ENCODE data around the gene MT2A. TPM values are rescaled to one million over a fixed set of nuclear protein-coding genes. Genes with fewer than 3 reads are reported as not detected.

Gene MT2A
- total and polyA plus RNA-seq, 7 donors: 342 to 11,565 (median 2,887) TPM

DNA sequence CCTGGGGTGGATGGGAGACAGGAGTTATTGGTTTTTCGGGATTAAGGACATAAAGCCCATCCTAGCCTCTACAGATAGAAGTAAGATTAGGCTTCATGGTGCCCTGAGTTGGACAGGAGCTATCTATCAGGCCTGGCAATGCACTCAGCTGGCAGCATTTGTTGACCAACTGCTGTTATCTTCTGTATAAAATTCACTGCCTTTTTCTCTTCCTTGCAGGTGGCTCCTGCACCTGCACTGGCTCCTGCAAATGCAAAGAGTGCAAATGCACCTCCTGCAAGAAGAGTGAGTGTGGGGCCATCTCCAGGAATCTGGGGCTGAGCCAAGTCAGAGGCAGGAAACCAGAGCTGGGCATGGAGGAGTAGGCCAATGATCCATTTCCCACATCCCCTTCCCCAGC lies 30.7 kb downstream of the MT2A start:
- Histone ChIP-seq H3K27me3 (ENCODE audit: insufficient read depth in 3 of 3, low read length in 2 of 3) (peaks cover 0 to 2% (median 0%) of the 10 kb centered on the region in 3 donors), H3K4me3 (no peak overlapping the region), H3K27ac (no peak overlapping the region), H3K4me1 (peaks cover 10% of the 10 kb centered on the region), H3K9me3 (no peaks in the 10 kb centered on the region), H3K36me3 (ENCODE audit: insufficient read depth in 1 of 2, low read depth in 1 of 2) (no peaks in the 10 kb centered on the region)
- 52 to 71% (median 54%) methylated on average over 1 of the region's 1 CpG for WGBS, 3 donors
- TF ChIP-seq, protein P1, sequence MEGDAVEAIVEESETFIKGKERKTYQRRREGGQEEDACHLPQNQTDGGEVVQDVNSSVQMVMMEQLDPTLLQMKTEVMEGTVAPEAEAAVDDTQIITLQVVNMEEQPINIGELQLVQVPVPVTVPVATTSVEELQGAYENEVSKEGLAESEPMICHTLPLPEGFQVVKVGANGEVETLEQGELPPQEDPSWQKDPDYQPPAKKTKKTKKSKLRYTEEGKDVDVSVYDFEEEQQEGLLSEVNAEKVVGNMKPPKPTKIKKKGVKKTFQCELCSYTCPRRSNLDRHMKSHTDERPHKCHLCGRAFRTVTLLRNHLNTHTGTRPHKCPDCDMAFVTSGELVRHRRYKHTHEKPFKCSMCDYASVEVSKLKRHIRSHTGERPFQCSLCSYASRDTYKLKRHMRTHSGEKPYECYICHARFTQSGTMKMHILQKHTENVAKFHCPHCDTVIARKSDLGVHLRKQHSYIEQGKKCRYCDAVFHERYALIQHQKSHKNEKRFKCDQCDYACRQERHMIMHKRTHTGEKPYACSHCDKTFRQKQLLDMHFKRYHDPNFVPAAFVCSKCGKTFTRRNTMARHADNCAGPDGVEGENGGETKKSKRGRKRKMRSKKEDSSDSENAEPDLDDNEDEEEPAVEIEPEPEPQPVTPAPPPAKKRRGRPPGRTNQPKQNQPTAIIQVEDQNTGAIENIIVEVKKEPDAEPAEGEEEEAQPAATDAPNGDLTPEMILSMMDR (IDR thresholded peaks at IDR 0.05): no peak
- ATAC-seq (no peak), DNase-seq (no peak)
- intact Hi-C loops (cut with DNase I): loop anchor here in 1 of 2 donors (5.0 kb wide), 1 partner anchor 37 kb away; no protein-coding TSS in a partner anchor

DNA sequence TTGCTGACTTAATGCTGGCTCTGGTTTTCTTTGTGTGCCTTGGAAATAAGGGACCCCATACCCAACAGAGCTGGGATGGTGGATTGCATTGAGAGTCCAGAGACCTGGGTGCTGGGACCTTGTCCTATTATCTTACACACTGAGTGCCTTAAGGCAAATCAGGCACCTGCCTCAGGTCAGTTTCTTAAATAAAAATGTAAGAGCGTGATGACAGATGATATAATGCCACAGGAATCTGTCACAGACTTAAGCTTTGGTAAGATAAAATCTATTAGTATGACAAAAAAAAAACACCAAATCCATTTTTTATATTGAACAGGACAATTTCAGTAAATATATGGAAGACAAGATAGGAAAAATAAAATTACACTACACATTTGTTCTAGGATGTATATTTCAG lies 31.7 kb downstream of the MT2A start:
- Histone ChIP-seq H3K4me3 (no peak overlapping the region), H3K27ac (no peak overlapping the region), H3K36me3 (ENCODE audit: insufficient read depth in 1 of 2, low read depth in 1 of 2) (no peaks in the 10 kb centered on the region), H3K27me3 (ENCODE audit: insufficient read depth in 3 of 3, low read length in 2 of 3) (peaks cover 0 to 2% (median 0%) of the 10 kb centered on the region in 3 donors), H3K9me3 (no peaks in the 10 kb centered on the region), H3K4me1 (peaks cover 10% of the 10 kb centered on the region)
- WGBS, 3 donors: 89 to 90% (median 90%) methylated on average over 1 of the region's 1 CpG
- no peak for DNase-seq
- intact Hi-C loops (cut with DNase I): loop anchor here in 1 of 2 donors (5.0 kb wide), 1 partner anchor 38 kb away; no protein-coding TSS in a partner anchor
- TF ChIP-seq, protein P1 (IDR thresholded peaks at IDR 0.05): no peak
- no peak for ATAC-seq

DNA sequence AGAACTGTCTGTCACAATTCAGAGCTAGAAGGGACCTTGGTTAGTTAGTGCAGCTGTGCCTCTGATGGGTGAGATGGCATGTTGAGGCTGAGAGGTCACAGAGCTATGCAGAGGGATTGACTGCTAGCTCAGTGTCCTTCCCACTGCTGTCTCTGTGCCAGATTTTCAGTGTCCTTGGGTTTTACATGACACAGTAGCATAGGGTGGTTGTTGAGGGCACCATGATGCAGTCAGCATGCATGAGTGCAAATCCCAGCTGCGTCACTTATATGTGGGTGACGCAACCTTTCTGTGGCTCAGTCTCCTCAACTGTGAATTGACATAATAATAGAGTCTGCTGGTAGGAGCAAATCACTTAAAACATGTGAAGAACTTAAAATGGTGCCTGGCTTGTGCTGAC lies 32.8 kb downstream of the MT2A start:
- DNase-seq: no peak
- no peak overlapping the region for H3K4me3 ChIP-seq
- TF ChIP-seq, protein P1 (IDR thresholded peaks at IDR 0.05): no peak
- H3K27ac ChIP-seq: no peak overlapping the region
- no peaks in the 10 kb centered on the region for H3K9me3 ChIP-seq
- no peaks in the 10 kb centered on the region for H3K27me3 ChIP-seq (ENCODE audit: insufficient read depth in 3 of 3, low read length in 2 of 3)
- H3K4me1 ChIP-seq: peaks cover 10% of the 10 kb centered on the region
- no peaks in the 10 kb centered on the region for H3K36me3 ChIP-seq (ENCODE audit: insufficient read depth in 1 of 2, low read depth in 1 of 2)
- ATAC-seq: no peak
- WGBS, 3 donors: 95 to 96% (median 96%) methylated on average over 2 of the region's 2 CpGs
- intact Hi-C loops (cut with DNase I): loop anchor here in 1 of 2 donors (5.0 kb wide), 1 partner anchor 39 kb away; no protein-coding TSS in a partner anchor

DNA sequence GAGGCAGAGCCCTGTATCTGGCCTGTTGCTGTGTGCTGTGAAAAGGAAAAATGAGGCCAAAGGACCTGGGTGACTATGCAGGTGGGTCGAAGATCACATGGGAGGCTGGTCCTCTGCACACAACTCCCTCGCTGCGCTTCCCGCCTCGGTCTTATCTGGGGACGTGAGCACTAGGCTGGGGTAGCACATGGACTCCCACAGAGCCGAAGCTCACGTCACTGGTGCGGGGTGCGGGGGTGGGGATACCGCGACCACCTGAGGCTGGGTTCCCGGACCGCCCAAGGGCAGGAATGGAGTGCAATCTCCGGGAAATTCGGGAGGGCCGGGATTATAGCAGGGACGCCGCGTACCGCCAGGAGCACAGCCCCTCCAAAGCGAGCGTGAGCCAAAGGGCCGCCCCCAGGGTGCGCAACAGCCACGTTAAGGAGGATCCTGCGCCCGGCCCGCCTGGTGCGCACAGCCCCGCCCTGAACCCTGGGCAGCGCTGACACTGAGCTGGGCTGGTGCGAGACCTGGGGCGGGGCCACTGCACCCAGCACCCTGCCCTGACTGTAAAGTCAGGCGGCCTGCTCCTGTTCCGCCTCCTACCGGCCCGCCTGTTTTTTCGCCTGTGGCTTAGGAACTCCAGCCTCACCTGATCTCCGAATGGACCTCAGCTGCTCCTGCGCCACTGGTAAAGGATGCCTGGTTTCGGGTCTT lies 34.8 kb downstream of the MT2A start:
- no peaks in the 10 kb centered on the region for H3K36me3 ChIP-seq (ENCODE audit: insufficient read depth in 1 of 2, low read depth in 1 of 2)
- H3K9me3 ChIP-seq: no peaks in the 10 kb centered on the region
- TF ChIP-seq, protein P1 (IDR thresholded peaks at IDR 0.05): peak; percentile 36
- H3K4me3 ChIP-seq: peak overlapping the region; percentile 52
- peak; percentile 80 to 83 for DNase-seq
- 12 to 19% (median 14%) methylated on average over 40 to 42 of the region's 42 CpGs for WGBS, 3 donors
- H3K27me3 ChIP-seq (ENCODE audit: insufficient read depth in 3 of 3, low read length in 2 of 3): peaks cover 0 to 5% (median 0%) of the 10 kb centered on the region in 3 donors
- H3K4me1 ChIP-seq: peaks cover 10% of the 10 kb centered on the region
- no peak overlapping the region for H3K27ac ChIP-seq
- ATAC-seq: peak; percentile 83 to 86 (median 84)
- intact Hi-C loops (cut with DNase I): loop anchor here in 1 of 2 donors (5.0 kb wide), 1 partner anchor 41 kb away; no protein-coding TSS in a partner anchor

Measured in psoas muscle (tissue), 8 donors.